ENCODE measurements around the gene RASGEF1C. TPM values are rescaled to one million over a fixed set of nuclear protein-coding genes. Genes with fewer than 3 reads are reported as not detected.
A peak's percentile ranks its signal among the peaks of the same experiment; 100 is the strongest.

Gene RASGEF1C
- total RNA-seq, 1 experiment from 2014 or later = 0.29 TPM

DNA sequence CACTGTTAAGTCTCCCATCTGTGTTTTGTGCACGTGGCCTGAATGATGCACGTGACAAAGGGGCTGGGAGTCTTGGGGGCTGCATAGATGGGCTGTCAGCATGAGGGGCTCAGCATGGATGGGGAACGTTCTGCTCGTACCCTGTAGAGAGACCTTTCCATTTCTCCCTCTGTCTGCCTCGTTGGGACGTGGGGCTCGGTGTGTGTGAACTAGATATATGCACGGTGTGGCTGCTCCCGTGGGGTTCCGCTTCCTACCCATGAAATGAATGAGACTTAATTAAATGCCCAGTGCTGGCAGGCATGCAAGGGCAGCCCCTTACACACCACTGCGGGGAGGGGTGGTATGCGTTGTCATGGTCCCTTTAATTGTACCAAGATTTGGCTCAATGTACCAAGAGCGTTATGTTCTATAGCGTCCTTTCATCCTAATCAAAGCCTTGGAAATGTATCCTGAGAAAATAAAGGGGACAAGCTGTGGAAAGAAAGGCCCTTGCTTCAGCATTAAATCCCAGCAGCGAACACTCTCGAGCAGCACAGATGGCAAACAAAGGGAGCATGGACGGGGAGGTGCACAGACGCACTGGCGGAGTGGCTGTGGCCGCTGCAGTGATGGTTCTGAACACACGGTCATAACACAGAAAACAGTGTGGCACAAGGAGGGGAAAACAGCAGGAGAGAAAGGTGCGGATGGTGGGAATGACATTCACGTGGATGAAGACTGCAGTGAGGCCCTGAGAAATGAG, 66.8 kb downstream of the RASGEF1C start:
- no peak overlapping the region for H3K27ac ChIP-seq (ENCODE audit: low read length)
- no peak overlapping the region for H3K9ac ChIP-seq (ENCODE audit: low read length)
- BruUV-seq (replicated peaks) = no TSS peak
- no peak overlapping the region for H3K4me2 ChIP-seq (ENCODE audit: low read length)
- H3K4me1 ChIP-seq (ENCODE audit: insufficient read depth, low read length) = no peaks in the 10 kb centered on the region
- no peaks in the 10 kb centered on the region for H3K79me2 ChIP-seq (ENCODE audit: low read length)
- no peak for TF ChIP-seq EZH2phosphoT487 (IDR thresholded peaks at IDR 0.05; ENCODE audit: borderline replicate concordance, low read length)
- TF ChIP-seq, protein P1, sequence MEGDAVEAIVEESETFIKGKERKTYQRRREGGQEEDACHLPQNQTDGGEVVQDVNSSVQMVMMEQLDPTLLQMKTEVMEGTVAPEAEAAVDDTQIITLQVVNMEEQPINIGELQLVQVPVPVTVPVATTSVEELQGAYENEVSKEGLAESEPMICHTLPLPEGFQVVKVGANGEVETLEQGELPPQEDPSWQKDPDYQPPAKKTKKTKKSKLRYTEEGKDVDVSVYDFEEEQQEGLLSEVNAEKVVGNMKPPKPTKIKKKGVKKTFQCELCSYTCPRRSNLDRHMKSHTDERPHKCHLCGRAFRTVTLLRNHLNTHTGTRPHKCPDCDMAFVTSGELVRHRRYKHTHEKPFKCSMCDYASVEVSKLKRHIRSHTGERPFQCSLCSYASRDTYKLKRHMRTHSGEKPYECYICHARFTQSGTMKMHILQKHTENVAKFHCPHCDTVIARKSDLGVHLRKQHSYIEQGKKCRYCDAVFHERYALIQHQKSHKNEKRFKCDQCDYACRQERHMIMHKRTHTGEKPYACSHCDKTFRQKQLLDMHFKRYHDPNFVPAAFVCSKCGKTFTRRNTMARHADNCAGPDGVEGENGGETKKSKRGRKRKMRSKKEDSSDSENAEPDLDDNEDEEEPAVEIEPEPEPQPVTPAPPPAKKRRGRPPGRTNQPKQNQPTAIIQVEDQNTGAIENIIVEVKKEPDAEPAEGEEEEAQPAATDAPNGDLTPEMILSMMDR (conservative IDR thresholded peaks at IDR 0.05; ENCODE audit: low read depth, low read length) = no peak
- TF ChIP-seq EZH2 (IDR thresholded peaks at IDR 0.05; ENCODE audit: low read length, unreplicated experiment) = no peak
- no peaks in the 10 kb centered on the region for H4K20me1 ChIP-seq (ENCODE audit: low read length)
- ChIA-PET POLR2A (ENCODE audit: unreplicated experiment) (no interaction called here), CTCF (no interaction called here)
- ATAC-seq (no peak), DNase-seq (no peak)
- H3F3A ChIP-seq (ENCODE audit: low read length, unreplicated experiment) = no peaks in the 10 kb centered on the region
- H3K9me2 ChIP-seq (replicated peaks; ENCODE audit: low read length) = no peaks in the 10 kb centered on the region
- H3K9me3 ChIP-seq (ENCODE audit: low read length) = peaks cover 7% of the 10 kb centered on the region; the same call in 1 of the 2 replicates
- no peaks in the 10 kb centered on the region for H3K36me3 ChIP-seq (ENCODE audit: low read depth, low read length)
- H3K27me3 ChIP-seq (ENCODE audit: low read length) = peaks cover 31% of the 10 kb centered on the region
- no peak overlapping the region for H2AFZ ChIP-seq (ENCODE audit: low read length)
- intact Hi-C loops (cut with micrococcal nuclease) = no loop called here
- no peak overlapping the region for H3K4me3 ChIP-seq (ENCODE audit: low read length)

DNA sequence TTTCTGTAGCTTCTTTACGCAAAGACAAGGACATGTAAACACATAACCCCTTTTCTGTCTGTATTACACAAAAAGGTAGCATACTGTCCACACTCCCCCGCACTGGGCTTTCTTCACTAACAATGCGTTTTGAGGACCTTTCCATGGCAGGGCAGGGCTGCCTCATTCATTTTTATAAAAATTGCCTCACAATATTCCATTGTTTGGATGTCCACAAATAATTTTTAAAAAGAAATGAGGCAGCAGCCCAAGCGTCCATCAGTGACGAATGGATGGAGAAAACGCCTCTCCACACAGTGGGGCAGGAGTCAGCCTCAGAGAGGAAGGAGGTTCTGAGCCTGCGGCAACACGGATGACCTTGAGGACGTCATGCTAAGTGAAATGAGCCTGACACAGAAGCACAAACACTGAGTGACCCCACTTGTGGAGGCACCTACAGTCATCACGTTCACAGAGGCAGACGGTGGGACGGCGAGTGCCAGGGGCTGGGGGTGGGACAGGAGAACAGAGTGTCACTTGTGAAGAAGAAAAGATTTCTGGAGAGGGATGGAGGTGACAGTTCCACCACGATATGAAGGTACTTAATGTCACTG, 67.8 kb downstream of the RASGEF1C start:
- no peaks in the 10 kb centered on the region for H4K20me1 ChIP-seq (ENCODE audit: low read length)
- H3K27me3 ChIP-seq (ENCODE audit: low read length) = peaks cover 24% of the 10 kb centered on the region
- no peaks in the 10 kb centered on the region for H3K9me2 ChIP-seq (replicated peaks; ENCODE audit: low read length)
- H2AFZ ChIP-seq (ENCODE audit: low read length) = no peak overlapping the region
- H3K36me3 ChIP-seq (ENCODE audit: low read depth, low read length) = no peaks in the 10 kb centered on the region
- H3F3A ChIP-seq (ENCODE audit: low read length, unreplicated experiment) = no peaks in the 10 kb centered on the region
- no peak for DNase-seq
- no peak for ATAC-seq
- TF ChIP-seq, protein P1 (conservative IDR thresholded peaks at IDR 0.05; ENCODE audit: low read depth, low read length) = no peak
- TF ChIP-seq EZH2 (IDR thresholded peaks at IDR 0.05; ENCODE audit: low read length, unreplicated experiment) = no peak
- no peaks in the 10 kb centered on the region for H3K4me1 ChIP-seq (ENCODE audit: insufficient read depth, low read length)
- no peaks in the 10 kb centered on the region for H3K79me2 ChIP-seq (ENCODE audit: low read length)
- intact Hi-C loops (cut with micrococcal nuclease) = no loop called here
- H3K9ac ChIP-seq (ENCODE audit: low read length) = no peak overlapping the region
- H3K27ac ChIP-seq (ENCODE audit: low read length) = no peak overlapping the region
- no peak overlapping the region for H3K4me3 ChIP-seq (ENCODE audit: low read length)
- CTCF ChIA-PET = no interaction called here
- no peak overlapping the region for H3K4me2 ChIP-seq (ENCODE audit: low read length)
- BruUV-seq (replicated peaks) = no TSS peak
- 0 out of 2 replicates have a peak, but pooled peaks cover under 1% of the 10 kb centered on the region for H3K9me3 ChIP-seq (ENCODE audit: low read length)
- POLR2A ChIA-PET (ENCODE audit: unreplicated experiment) = no interaction called here

DNA sequence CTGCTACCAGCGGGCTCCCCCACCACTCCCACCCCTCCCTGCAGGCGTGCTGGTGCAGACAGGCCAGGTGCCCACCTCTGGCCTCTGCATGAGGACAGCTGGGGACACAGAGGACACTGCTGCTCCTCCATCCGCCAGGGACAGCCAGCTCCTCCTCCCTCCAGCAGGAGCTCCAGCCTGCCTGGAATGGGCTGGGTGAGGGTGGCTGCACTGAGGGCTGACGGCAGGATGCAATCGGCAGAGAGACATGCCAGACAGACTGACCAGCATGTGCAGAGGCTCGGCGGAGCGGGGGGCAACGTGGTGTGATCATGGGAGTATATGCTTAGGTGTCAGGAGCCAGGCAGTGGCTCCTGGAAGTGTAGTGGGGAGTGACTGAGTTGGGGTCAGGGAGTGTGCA, 68.4 kb downstream of the RASGEF1C start:
- DNase-seq (no peak), ATAC-seq (peak; percentile 13; the same call in 1 of the 2 replicates)
- Histone ChIP-seq H3K4me3 (ENCODE audit: low read length) (no peak overlapping the region), H3F3A (ENCODE audit: low read length, unreplicated experiment) (no peaks in the 10 kb centered on the region), H2AFZ (ENCODE audit: low read length) (no peak overlapping the region), H3K36me3 (ENCODE audit: low read depth, low read length) (no peaks in the 10 kb centered on the region), H4K20me1 (ENCODE audit: low read length) (no peaks in the 10 kb centered on the region), H3K4me2 (ENCODE audit: low read length) (no peak overlapping the region), H3K9me3 (ENCODE audit: low read length) (no peaks in the 10 kb centered on the region), H3K9ac (ENCODE audit: low read length) (no peak overlapping the region), H3K27me3 (ENCODE audit: low read length) (peaks cover 18% of the 10 kb centered on the region), H3K79me2 (ENCODE audit: low read length) (no peaks in the 10 kb centered on the region), H3K27ac (ENCODE audit: low read length) (no peak overlapping the region), H3K4me1 (ENCODE audit: insufficient read depth, low read length) (peaks cover 5% of the 10 kb centered on the region), H3K9me2 (replicated peaks; ENCODE audit: low read length) (no peaks in the 10 kb centered on the region)
- CTCF ChIA-PET = no interaction called here
- intact Hi-C loops (cut with micrococcal nuclease) = no loop called here
- BruUV-seq (replicated peaks) = no TSS peak
- POLR2A ChIA-PET (ENCODE audit: unreplicated experiment) = no interaction called here
- TF ChIP-seq EZH2phosphoT487 (IDR thresholded peaks at IDR 0.05; ENCODE audit: borderline replicate concordance, low read length) = no peak
- TF ChIP-seq, protein P1 (conservative IDR thresholded peaks at IDR 0.05; ENCODE audit: low read depth, low read length) = no peak
- no peak for TF ChIP-seq EZH2 (IDR thresholded peaks at IDR 0.05; ENCODE audit: low read length, unreplicated experiment)

All from PC-3 (cell line).